IPS-15b (cell line): Measurements from ENCODE around the gene MAP2K5.

ENCODE experiments used
- H3K27me3 ChIP-seq: one replicate; pipeline ENCODE4 v1.6.1; 2013; ENCODE audit warnings: low read length; ENCODE audit not compliant: control insufficient read depth, insufficient read depth
- H3K36me3 ChIP-seq: one replicate; pipeline ENCODE4 v1.6.1; 2013; ENCODE audit warnings: low read length; ENCODE audit not compliant: control insufficient read depth, insufficient read depth
- H3K4me1 ChIP-seq: one replicate; pipeline ENCODE4 v1.6.1; 2013; ENCODE audit warnings: mild to moderate bottlenecking, low read length; ENCODE audit not compliant: control insufficient read depth, insufficient read depth
- H3K4me3 ChIP-seq: one replicate; pipeline ENCODE4 v1.5.1; 2013; ENCODE audit warnings: low read depth, low read length
- H3K9ac ChIP-seq: one replicate; pipeline ENCODE4 v1.6.1; 2013; ENCODE audit warnings: low read depth, mild to moderate bottlenecking, low read length
- H3K9me3 ChIP-seq: one replicate; pipeline ENCODE4 v1.6.1; 2013; ENCODE audit warnings: mild to moderate bottlenecking, low read length; ENCODE audit not compliant: control insufficient read depth, insufficient read depth

Gene MAP2K5

GRCh38 chr15:67692573-67692972 is 150.1 kb downstream of the MAP2K5 start:
- Histone ChIP-seq H3K27me3 (no peaks in the 10 kb centered on the region), H3K4me1 (peaks cover 2% of the 10 kb centered on the region), H3K9ac (no peak overlapping the region), H3K9me3 (no peaks in the 10 kb centered on the region), H3K36me3 (no peaks in the 10 kb centered on the region), H3K4me3 (no peak overlapping the region)

- peaks cover 2% of the 10 kb centered on the region for H3K4me1 ChIP-seq
- H3K27me3 ChIP-seq = no peaks in the 10 kb centered on the region
These were observed 153.6 kb downstream of the MAP2K5 start for GRCh38 chr15:67696087-67696486.

GRCh38 chr15:67700023-67700422 is 157.5 kb downstream of the MAP2K5 start:
- H3K9ac ChIP-seq = no peak overlapping the region
- no peaks in the 10 kb centered on the region for H3K36me3 ChIP-seq
- H3K27me3 ChIP-seq = no peaks in the 10 kb centered on the region

More at GRCh38 chr15:67696087-67696486, 153.6 kb downstream of the MAP2K5 start:
- no peaks in the 10 kb centered on the region for H3K9me3 ChIP-seq
- H3K9ac ChIP-seq = no peak overlapping the region
- H3K36me3 ChIP-seq = no peaks in the 10 kb centered on the region
- H3K4me3 ChIP-seq = no peak overlapping the region

GRCh38 chr15:67701669-67702068 is 159.2 kb downstream of the MAP2K5 start:
- no peaks in the 10 kb centered on the region for H3K27me3 ChIP-seq
- H3K4me1 ChIP-seq = no peaks in the 10 kb centered on the region
- no peaks in the 10 kb centered on the region for H3K36me3 ChIP-seq
- no peaks in the 10 kb centered on the region for H3K9me3 ChIP-seq
- no peak overlapping the region for H3K9ac ChIP-seq
- no peak overlapping the region for H3K4me3 ChIP-seq

More at GRCh38 chr15:67700023-67700422, 157.5 kb downstream of the MAP2K5 start:
- Histone ChIP-seq H3K4me1 (no peaks in the 10 kb centered on the region), H3K4me3 (no peak overlapping the region), H3K9me3 (no peaks in the 10 kb centered on the region)

- H3K9me3 ChIP-seq = no peaks in the 10 kb centered on the region
- H3K27me3 ChIP-seq = no peaks in the 10 kb centered on the region
- peaks cover 3% of the 10 kb centered on the region for H3K4me1 ChIP-seq
- no peak overlapping the region for H3K9ac ChIP-seq
- no peak overlapping the region for H3K4me3 ChIP-seq
- H3K36me3 ChIP-seq = no peaks in the 10 kb centered on the region
These were observed 165.2 kb downstream of the MAP2K5 start for GRCh38 chr15:67707520-67708283.

- Histone ChIP-seq H3K27me3 (no peaks in the 10 kb centered on the region), H3K9me3 (no peaks in the 10 kb centered on the region), H3K4me1 (peaks cover 3% of the 10 kb centered on the region), H3K9ac (no peak overlapping the region), H3K4me3 (no peak overlapping the region), H3K36me3 (no peaks in the 10 kb centered on the region)
These were observed 166.0 kb downstream of the MAP2K5 start for GRCh38 chr15:67708500-67708899.

GRCh38 chr15:67715170-67715569 is 172.7 kb downstream of the MAP2K5 start:
- Histone ChIP-seq H3K36me3 (no peaks in the 10 kb centered on the region), H3K9me3 (no peaks in the 10 kb centered on the region), H3K4me1 (no peaks in the 10 kb centered on the region), H3K9ac (no peak overlapping the region), H3K4me3 (no peak overlapping the region), H3K27me3 (no peaks in the 10 kb centered on the region)

GRCh38 chr15:67716171-67716570 is 173.7 kb downstream of the MAP2K5 start:
- Histone ChIP-seq H3K9ac (no peak overlapping the region), H3K4me1 (no peaks in the 10 kb centered on the region), H3K9me3 (no peaks in the 10 kb centered on the region), H3K36me3 (no peaks in the 10 kb centered on the region), H3K4me3 (no peak overlapping the region), H3K27me3 (no peaks in the 10 kb centered on the region)

- Histone ChIP-seq H3K9ac (no peak overlapping the region), H3K4me1 (no peaks in the 10 kb centered on the region), H3K4me3 (no peak overlapping the region), H3K27me3 (no peaks in the 10 kb centered on the region), H3K9me3 (no peaks in the 10 kb centered on the region), H3K36me3 (no peaks in the 10 kb centered on the region)
These were observed 175.3 kb downstream of the MAP2K5 start for GRCh38 chr15:67717776-67718175.

GRCh38 chr15:67719330-67719959 is 176.9 kb downstream of the MAP2K5 start:
- no peak overlapping the region for H3K9ac ChIP-seq
- H3K9me3 ChIP-seq = no peaks in the 10 kb centered on the region
- no peaks in the 10 kb centered on the region for H3K36me3 ChIP-seq
- peaks cover 3% of the 10 kb centered on the region for H3K4me1 ChIP-seq
- H3K27me3 ChIP-seq = no peaks in the 10 kb centered on the region
- no peak overlapping the region for H3K4me3 ChIP-seq

GRCh38 chr15:67720556-67721175 is 178.2 kb downstream of the MAP2K5 start:
- H3K9ac ChIP-seq = no peak overlapping the region
- H3K4me1 ChIP-seq = peaks cover 3% of the 10 kb centered on the region
- H3K9me3 ChIP-seq = no peaks in the 10 kb centered on the region
- H3K4me3 ChIP-seq = no peak overlapping the region
- no peaks in the 10 kb centered on the region for H3K36me3 ChIP-seq
- no peaks in the 10 kb centered on the region for H3K27me3 ChIP-seq
